AG10803 (cell line): ENCODE data around the gene CMTM8.
"Not testable (repeated sequence)": the region's sequence is repeated elsewhere in the genome, so short reads cannot be mapped to it uniquely, and the experiment has no call there.

Experiments used
- DNase-seq: peaks from one replicate; pipeline ENCODE4 v3.0.0; 2010; ENCODE audit warnings: low read depth
- H3K4me3 ChIP-seq: 2 replicates; pipeline ENCODE4 v1.5.1; 2011; ENCODE audit warnings: mild to moderate bottlenecking, low read length, control low read depth
- CTCF ChIP-seq: conservative IDR thresholded peaks from 2 replicates; pipeline ENCODE4 v1.5.1; 2011; ENCODE audit warnings: mild to moderate bottlenecking, low read length, control low read depth, inconsistent platforms

Gene CMTM8

GRCh38 chr3:32216172-32216783, 22.2 kb upstream of the CMTM8 start:
- TF ChIP-seq CTCF, result no peak
- H3K4me3 ChIP-seq, result no peak overlapping the region
- DNase-seq, result no peak

- DNase-seq, result no peak
- no peak overlapping the region for H3K4me3 ChIP-seq
- TF ChIP-seq CTCF, result no peak
Measured at GRCh38 chr3:32217339-32217738, 21.1 kb upstream of the CMTM8 start.

- TF ChIP-seq CTCF, result no peak
- no peak overlapping the region for H3K4me3 ChIP-seq
- no peak for DNase-seq
Measured at GRCh38 chr3:32219537-32219936, 18.9 kb upstream of the CMTM8 start.

GRCh38 chr3:32220006-32220405, 18.5 kb upstream of the CMTM8 start:
- TF ChIP-seq CTCF, result no peak
- no peak overlapping the region for H3K4me3 ChIP-seq
- no peak for DNase-seq

GRCh38 chr3:32222950-32223349, 15.5 kb upstream of the CMTM8 start:
- H3K4me3 ChIP-seq, result no peak overlapping the region
- no peak for TF ChIP-seq CTCF
- DNase-seq, result no peak

GRCh38 chr3:32224016-32224516, 14.4 kb upstream of the CMTM8 start:
- TF ChIP-seq CTCF, result no peak
- no peak for DNase-seq
- H3K4me3 ChIP-seq, result no peak overlapping the region

- DNase-seq, result no peak
- TF ChIP-seq CTCF, result no peak
- H3K4me3 ChIP-seq, result no peak overlapping the region
Measured at GRCh38 chr3:32226875-32227500, 11.5 kb upstream of the CMTM8 start.

GRCh38 chr3:32228743-32229142, 9.7 kb upstream of the CMTM8 start:
- not testable (repeated sequence) for DNase-seq, H3K4me3 ChIP-seq
